T1000 (cell line): ENCODE data around the gene ELMO1.

ENCODE experiments used
- DNase-seq: peaks from one replicate; lab custom pipeline; 2025; ENCODE audit warnings: mixed read lengths; lab: John Stamatoyannopoulos, UW

ELMO1 gene

GRCh38 chr7:37310327-37311080 lies 138.2 kb downstream of the ELMO1 start:
- DNase-seq: no peak

GRCh38 chr7:37309493-37309892 lies 139.2 kb downstream of the ELMO1 start:
- DNase-seq: no peak

GRCh38 chr7:37304921-37305320 lies 143.7 kb downstream of the ELMO1 start:
- no peak for DNase-seq

GRCh38 chr7:37297546-37297945 lies 151.1 kb downstream of the ELMO1 start:
- no peak for DNase-seq

GRCh38 chr7:37295401-37295800 lies 153.3 kb downstream of the ELMO1 start:
- no peak for DNase-seq

- no peak for DNase-seq
These were observed 157.9 kb downstream of the ELMO1 start for GRCh38 chr7:37290731-37291130.

GRCh38 chr7:37289781-37290180 lies 158.9 kb downstream of the ELMO1 start:
- DNase-seq: no peak

- DNase-seq: no peak
These were observed 159.3 kb downstream of the ELMO1 start for GRCh38 chr7:37289367-37289766.

- DNase-seq: no peak
These were observed 161.4 kb downstream of the ELMO1 start for GRCh38 chr7:37287131-37287855.

- no peak for DNase-seq
These were observed 162.2 kb downstream of the ELMO1 start for GRCh38 chr7:37286454-37286832.

- no peak for DNase-seq
These were observed 162.8 kb downstream of the ELMO1 start for GRCh38 chr7:37285706-37286453.

- DNase-seq: peak; percentile 17
These were observed 163.8 kb downstream of the ELMO1 start for GRCh38 chr7:37284805-37285231.

GRCh38 chr7:37284285-37284684 lies 164.4 kb downstream of the ELMO1 start:
- no peak for DNase-seq

GRCh38 chr7:37283716-37284115 lies 164.9 kb downstream of the ELMO1 start:
- DNase-seq: no peak

GRCh38 chr7:37282927-37283326 lies 165.7 kb downstream of the ELMO1 start:
- no peak for DNase-seq

GRCh38 chr7:37282093-37282444 lies 166.6 kb downstream of the ELMO1 start:
- DNase-seq: no peak

- no peak for DNase-seq
These were observed 167.1 kb downstream of the ELMO1 start for GRCh38 chr7:37281368-37282092.

GRCh38 chr7:37277513-37277912 lies 171.2 kb downstream of the ELMO1 start:
- no peak for DNase-seq

- no peak for DNase-seq
These were observed 173.5 kb downstream of the ELMO1 start for GRCh38 chr7:37275078-37275710.

GRCh38 chr7:37273891-37274290 lies 174.8 kb downstream of the ELMO1 start:
- DNase-seq: no peak

- DNase-seq: no peak
These were observed 178.8 kb downstream of the ELMO1 start for GRCh38 chr7:37269711-37270508.
